Stimulated activated CD8-positive, alpha-beta memory T cell treated with anti-CD3 and anti-CD28 coated beads, Interleukin-12 subunit alpha, Interleukin-12 subunit beta, amount 100 ng/mL, for 1 hour (primary cell): ENCODE measurements around the gene SOCS3.
"Not testable (repeated sequence)": the region's sequence is repeated elsewhere in the genome, so short reads cannot be mapped to it uniquely, and the experiment has no call there.

ENCODE experiments used
- DNase-seq: peaks from one replicate; pipeline ENCODE4 v3.0.0-alpha.2; 2020; ENCODE audit warnings: low read depth

Gene SOCS3

DNA sequence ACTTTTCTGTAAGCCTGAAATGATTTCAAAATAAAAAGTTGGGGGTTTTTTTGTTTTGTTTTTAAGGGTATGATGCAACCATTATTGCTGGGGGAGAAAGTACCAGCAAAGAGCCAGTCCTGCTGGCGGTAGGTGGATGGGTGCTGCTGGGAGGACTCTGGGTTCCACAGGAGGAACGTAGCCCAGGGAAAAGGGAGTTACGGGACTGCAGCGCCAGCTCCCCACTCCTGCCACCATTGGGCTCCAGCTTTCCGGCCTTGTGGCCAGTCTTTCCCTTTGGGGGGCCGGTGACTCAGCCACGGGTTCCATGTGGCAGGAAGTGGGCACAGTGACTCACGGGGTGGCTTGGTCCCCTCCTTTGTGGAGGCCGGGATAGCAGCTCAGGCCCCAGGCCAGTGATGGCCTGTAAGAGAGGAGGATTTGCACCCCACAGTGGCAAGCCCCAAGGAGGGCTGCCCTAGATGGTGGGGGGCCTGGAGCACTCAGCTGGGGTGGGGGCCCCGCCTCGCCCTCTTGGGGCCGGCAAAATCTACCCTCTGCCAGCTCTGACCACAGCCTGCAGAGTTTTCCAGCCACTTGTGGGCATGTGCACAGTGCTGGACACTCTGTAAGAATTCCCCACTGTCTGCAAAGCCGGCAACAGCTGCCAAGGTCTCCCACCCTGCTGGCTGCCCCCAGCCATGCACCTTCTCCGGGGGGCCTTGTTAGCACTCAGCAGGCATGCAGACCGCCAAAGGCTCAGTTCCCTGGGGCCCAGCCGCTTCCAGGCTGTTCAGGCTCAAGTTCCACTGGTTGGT is 30.4 kb downstream of the SOCS3 start:
- DNase-seq = no peak

DNA sequence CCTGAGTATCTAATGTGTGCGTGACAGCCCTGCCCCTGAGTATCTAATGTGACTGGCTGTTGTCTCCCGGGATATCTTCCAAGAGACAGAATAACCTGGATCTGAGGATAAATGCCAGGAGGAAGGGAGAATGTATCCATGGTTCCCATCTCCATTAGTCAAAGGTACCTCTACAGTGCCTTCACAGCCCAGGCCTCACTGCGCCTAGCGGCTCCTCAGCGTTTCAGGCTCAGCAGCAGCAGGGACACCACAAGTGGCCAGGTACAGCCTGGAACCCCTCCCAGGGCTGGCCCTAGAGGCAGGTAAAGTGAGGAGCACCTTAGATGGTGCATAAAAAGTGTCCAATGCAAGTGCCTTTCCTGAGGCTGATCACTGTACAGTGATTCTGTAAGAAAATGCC is 32.0 kb downstream of the SOCS3 start:
- DNase-seq = no peak

DNA sequence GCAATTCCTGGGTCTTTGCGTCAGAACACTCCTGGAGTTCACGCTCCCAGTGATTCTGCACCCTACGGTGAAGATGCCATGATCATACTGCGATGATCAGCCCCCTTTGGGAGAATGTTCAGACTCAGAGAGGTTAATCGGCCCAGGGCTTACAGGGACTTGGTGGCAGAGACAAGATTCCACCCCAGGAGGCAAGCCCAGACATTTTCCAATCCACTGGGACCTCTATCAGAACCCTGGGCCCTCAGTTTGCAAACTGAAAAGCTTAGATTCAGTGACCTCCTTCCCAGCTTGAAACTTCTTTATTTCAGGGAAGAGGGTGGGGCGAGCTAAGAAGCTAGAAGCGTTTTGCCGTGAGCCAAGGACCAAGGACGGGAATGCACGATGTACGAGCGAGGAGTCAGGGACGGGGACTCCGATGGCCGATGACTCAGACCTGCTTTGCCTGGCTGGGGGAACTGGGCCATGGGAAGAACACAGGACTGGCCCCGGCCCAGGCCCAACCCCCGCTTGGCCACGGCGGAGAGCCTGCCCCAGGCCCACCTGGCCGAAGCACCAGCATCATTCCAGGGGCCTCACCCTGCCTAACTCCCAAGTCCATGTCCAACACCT is 34.7 kb downstream of the SOCS3 start:
- DNase-seq = no peak

DNA sequence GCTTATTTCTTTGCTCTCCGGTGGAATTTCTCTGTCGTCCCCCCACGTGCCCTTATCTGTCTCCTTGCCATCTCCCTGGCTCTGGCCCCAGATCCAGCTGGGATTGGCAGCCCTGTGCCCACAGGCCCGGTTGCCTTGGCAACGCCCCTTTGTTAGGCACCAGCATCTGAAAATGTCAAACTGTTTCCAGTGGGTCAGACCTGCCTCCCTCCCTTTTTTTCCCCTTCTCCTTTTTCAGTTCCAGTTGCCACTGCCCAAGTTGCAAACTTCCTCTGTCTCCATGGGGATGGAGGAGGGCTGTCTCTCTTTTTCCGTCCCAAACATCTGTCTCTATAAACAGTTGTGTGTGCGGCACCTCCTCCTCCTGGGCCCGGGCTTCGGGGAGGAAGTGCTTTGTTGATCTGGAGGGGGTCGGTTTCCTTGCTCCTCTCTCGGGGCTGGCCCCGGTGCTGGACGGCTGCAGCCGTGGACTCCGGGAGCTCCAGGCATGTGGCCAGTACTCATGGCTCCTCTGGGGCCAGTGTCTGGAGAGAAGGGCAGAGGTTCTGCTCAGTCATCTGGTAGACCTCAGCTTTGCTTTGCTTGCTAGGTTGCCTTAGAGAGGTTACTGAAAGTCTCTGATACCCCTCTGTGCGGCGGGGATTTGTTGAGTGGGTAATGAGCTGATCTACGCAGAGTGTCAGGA is 35.3 kb downstream of the SOCS3 start:
- no peak for DNase-seq

DNA sequence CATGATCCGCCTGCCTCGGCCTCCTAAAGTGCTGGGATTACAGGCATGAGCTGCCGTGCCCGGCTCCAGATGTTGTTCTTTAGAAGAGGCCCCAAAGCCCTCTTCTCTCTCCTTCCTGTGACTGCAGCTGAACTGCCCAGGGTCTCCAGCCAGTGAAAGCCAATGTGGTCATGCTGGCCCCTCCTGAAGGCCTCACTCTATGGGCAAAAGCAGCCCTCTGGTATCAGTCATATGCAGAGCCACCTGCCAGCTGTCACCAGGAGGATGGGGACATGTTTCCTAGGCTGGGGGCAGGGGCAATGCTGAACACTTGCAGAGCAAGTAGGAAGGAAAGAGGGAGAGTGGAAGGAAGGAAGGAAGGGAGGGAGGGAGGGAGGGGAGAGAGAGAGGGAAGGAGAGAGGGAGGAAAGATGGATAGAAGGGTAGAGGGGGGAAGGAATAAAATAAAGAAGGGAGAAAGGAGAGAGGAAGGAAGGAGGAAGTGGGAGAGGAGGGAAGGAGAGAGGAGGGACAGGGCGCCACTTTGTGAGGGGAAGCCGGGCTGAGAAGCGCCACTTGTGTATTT is 36.0 kb downstream of the SOCS3 start:
- no peak for DNase-seq

DNA sequence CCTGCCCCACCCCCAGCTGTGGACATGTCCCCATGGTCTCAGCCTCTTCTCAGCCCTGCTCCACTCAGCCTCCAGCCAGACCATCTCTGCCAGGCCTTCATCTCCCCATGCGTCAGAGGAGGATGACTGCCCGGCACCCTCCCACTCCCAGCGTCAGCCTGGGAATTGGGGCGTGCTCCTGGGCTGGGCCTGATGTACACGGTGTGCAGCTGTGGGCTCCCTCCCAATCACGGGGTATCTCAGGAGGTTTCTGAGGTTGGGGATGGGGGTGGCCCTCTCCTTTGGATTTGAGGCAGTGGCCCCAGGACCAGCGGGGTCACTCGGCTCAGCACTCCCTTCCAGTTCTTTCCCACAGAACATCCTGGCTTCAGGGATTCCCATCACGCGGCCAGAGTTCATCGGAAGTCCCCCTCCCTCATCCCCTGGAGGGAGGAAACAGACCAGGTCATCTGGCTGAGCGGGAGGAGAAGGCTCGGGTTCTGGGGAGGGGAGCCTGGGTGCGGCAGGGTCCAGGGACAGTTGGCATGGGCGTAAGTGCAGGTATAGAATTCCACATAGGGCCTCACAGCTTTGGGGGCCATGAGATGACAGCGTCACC is 36.9 kb downstream of the SOCS3 start:
- no peak for DNase-seq

DNA sequence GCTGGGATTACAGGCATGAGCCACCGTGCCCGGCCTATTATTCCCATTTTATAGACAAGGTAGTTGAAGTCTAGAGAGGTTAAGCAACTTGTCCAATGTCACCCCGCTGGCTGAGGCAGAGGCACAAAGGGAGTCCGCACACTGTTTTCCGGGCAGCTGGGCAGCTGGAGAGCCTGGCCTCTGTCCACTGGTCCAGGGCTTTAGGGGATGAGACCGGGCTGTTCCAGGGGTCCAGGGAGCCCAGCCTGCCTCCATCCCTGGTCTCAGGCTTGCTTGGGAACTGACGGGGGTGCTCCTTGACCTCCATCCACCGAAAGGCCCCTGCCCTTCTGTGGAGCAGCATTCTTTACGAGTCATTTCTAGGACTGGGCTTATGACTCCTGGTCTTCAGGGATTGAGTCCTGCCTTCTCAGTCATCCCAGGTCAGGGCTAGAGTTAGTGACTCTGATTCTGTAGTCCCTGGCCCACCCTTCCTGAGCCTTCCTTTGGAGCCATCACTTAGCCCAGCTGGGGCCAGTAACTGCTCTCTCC is 37.5 kb downstream of the SOCS3 start:
- DNase-seq = no peak

DNA sequence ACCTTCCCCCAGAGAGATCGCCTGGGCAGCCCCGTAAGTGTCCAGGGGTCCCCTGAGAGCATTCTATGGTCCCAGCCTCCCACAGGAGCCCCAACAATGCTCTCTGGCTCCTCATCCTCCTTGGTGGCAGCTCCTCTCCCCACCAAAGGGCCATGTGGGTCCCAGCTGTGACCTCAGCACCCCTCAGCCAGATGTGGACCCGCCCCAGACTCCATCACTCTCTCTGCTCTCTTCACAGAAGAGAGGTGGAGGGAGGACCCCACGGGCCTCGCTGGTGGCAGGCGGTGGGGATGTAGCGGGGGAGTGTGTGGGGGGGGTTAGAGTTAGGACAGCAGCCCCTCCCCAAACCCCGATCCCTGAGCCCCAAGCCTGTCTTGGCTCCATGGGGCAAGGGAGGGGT is 41.0 kb downstream of the SOCS3 start:
- no peak for DNase-seq

DNA sequence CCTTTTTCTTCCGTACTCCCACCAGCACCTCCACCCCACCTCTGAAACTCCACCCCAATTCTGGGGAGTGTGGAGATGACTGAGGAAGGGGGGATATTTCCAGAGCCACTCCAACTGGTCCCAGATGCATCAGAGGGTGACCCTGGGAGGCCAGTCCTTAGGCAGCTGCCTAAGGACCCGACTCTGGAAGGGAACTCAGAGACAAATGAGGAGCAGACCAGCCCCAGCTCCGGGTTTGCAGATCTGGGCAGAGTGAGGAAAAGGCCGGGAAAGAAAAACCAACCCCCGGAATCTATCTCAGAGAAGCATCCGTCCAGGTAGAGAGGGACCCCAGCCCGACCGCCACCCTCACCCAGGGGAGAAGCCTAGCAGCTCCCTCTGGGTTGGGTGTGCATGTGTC is 41.5 kb downstream of the SOCS3 start:
- no peak for DNase-seq

DNA sequence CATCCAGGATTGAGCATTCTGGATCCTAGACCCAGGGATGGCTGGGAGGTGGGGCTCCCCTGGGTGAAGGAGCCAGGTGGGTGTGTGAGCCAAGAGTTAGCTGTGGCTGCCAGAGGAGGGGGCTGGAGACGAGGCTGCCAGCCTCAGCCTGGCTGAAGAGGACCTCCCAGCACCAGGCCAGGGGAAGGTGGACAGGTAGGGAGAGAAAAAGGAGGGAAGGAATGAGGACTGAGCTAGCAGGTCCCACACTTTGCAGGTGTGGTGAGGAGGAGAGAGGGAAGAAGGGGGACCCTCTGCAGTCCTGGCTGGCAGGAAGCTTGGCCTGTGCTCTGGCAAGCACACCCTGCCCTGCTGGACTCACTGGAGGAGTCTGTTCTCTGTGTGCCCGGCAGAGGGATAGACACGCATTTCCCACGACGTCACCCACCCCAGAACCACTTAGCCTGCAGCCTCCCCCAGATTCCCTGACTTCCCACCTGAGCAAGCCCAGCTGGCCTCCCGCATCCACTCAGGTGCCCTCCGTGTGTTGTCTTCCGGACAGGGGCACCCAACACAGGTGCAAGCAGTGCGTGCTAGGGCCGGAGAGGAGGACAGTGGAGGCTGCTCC is 42.0 kb downstream of the SOCS3 start:
- DNase-seq = no peak

DNA sequence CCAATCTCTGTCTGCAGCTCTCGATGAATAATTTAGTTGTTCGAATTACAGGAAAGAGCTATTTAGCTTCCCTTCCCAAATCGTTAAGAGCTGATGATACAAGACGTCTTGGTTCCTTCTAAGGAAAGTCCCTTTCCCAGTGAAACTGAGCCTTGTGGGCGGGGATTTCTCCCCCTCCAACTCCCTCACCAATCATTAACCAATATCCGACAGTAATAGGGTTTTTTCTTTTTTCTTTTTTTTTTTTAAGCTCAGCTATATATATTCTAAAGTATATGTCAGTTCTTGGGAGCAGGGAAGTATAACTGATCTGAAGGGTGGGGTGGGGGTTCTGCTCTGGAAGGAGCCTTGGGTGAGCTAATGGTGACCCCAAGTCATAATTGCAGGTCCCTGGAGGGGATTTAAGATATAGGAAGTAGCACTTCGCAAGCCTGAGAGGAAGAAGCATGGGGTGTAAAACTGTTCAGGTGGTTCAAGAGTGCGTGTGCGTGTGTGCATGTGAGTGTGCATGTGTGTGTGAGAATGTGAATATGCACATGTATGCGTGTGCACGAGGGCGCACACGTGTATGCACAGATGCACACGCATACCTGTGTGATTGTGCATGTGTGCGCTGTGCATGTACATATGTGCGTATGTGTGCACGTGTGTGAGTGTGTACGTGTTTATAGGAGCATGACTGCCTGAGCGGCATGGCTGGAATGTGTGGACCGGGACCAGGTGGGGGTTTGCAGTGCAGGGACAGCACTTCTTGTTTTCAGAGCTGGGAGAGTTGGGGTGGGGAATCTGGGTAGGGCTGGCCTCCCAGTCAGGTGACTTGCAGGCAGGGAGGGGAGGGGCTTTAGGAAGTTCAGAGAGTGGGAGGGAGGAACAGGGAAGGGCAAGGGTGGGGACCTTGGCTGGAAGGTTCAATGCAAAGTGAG is 42.7 kb downstream of the SOCS3 start:
- DNase-seq = no peak

DNA sequence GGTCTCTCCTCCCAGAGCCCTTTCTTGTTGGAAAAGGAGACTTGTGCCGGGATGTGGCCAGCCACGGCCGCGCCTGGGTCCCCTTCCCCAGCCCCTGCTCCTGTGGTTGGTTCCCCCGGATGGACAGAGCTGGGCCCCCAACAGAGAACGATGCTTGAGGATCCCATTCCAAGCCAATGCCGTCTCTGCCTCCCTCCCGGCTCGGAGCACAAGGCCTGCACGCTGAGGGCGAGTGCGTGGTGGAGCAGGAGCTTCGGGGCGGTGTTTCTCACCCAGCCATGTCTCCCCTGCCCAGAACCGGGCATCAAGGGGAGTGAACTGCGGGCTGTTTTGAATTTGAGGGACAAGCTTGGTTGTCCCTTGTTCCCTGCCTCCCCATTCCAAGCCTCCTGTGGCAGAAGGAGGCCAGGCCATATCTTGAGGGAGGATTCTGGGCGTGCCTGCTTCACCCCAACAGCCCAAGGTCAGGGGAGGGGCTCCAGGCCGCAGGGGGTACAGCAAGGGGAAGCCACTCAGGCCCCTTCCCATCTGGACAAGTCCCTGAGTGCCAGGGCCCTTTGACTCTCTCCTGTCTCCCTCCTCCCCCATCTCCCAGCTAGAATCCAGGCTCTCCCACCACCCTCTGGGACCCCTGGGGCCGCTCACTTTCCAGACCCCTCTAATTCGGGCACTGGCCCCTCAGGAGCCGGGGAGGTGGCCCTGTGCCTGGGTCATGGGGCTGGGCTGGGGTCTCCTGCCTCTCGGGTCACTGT is 43.6 kb downstream of the SOCS3 start:
- DNase-seq = no peak

DNA sequence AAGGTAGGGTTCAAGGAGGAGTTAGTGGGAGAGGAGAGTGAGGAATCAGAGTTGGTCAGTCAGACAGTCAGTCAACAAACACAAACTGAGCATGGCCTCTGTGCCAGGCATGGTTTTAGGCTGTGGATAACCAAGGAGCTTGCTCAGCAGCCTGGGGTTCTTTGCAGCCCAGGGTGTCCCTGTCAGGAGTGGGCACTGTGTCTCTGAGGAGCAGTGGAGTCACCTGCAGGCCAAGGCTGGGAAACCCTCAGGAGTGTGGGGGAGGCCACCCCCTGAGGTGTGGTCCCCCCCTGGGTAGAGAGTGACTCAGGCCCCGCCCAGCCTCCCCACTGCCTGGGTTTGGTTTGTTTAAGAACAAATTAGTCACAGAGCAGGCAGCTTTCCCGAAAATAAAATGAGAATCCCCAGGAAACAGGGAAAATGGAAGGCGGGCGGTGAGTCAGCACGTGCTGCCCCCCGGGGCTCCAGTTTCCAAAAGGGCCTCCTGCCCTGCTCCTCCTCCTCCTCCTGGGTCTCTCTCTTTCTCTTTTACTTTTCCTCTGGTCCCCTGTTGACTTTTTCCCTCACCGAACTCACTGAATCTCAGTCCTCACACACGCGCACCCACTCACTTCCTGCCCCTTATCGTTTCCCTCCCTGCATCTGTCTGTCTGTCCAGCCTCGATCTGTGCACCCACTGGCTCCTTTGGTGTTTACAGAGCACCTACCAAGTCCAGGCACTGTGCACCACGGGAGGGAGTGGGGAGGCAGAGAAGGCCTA is 44.3 kb downstream of the SOCS3 start:
- DNase-seq = peak; percentile 24

DNA sequence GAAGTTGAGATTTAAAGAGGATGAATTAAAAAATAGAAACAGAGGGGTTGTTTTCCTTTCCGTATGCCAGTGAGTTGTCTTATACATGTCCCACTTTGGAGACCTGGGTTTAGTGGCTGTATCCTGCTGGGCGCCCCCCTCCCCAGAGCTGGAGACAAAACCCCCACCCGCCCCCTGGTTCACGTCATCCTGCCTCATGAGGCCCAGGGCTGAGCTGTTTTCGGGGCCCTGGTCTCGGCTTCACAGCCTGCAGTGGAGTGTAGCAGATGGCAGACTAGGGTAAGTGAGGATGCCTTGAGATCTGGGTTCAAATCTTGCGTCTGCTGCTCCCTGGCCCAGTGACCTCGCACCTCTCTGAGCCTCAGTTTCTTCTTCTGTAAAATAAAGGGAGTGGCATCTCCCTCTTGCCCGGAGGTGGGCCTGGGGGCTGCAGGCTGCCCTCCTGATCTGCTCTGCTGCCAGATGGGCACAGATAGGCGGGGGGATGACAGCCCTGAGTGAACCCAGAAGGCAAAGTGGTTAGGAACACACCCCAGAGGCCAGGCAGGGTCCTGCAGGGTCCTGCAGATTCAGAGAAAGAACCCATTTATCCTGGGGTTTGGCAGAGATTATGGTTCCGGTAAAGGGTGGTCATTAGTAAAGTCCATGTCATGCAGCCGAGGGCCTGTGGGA is 45.1 kb downstream of the SOCS3 start:
- no peak for DNase-seq

DNA sequence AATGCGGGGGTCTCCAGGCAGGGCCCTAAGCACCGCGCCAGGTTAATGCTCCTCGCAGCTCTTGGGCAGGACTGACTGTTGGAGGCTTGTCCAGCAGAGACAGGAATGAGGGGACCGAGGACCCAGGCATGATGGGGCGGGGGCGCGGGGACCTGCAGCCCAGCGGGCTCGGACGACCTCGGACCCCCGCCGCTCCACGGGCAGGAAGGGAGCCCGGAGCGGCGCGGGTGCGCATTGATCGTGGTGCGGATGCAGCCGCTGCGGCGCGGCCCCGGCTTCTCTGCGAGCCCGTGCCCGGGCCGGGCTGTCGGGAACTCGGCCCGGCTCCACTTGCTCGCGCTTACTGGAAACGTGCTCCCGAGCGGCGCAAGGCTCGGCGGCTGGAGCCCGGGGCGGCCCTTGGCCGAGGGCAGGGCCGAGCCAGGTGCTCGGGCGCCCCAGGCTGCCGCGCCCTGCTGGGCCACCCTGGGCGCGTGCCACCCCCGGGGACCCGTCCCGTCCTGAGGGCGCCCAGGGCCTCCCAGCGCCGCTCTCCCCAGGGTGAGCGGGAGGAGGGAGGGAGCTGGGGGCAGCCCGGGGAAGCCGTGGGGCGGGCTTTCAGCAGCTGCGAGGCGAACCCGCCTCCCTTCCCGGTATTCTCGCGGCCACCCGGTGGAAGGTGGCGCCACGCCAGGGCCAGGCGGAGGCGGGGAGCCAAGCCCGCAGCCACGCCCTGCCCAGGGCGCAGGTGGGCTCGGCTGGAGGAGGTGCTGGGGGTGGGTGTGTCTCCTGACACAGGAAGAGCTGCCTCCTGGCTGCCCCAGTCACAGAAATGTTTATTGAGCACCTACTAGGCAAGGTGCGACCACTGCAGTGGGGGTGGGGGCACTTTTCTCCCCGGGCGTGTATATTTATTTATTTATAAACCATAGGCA is 45.9 kb downstream of the SOCS3 start:
- DNase-seq = peak; percentile 46

DNA sequence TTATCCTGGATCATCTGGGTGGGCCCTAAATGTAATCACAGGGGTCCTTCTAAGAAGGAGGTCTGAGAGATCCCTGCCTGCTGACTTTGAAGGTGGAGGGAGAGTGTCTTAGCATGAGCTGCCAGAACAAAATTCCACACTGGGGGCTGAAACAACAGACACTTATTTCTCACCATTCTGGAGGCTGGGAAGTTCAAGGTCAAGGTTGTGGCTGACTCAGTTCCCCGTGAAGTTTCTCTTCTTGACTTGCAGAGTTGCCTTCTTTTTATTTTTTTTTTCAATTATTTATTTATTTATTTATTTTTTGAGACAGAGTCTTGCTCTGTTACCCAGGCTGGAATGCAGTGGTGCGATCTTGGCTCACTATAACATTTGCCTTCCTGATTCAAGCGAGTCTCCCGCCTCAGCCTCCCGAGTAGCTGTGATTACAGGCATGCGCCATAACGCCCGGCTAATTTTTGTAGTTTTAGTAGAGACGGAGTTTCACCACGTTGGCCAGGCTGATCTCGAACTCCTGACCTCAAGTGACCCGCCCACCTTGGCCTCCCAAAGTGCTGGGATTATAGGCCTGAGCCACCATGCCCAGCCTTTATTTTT is 50.1 kb downstream of the SOCS3 start:
- not testable (repeated sequence) for DNase-seq
